Activated naive CD8-positive, alpha-beta T cell treated with anti-CD3 and anti-CD28 coated beads, Interleukin-2, amount 50 U/mL, for 24 hours (primary cell): ENCODE measurements around the gene ZNF592.
A peak's percentile ranks its signal among the peaks of the same experiment; 100 is the strongest.

Experiments
- ATAC-seq: fragments of 150-1000 bp; cut with Tn5 transposase; one replicate; pipeline ENCODE4 v1.10.0; 2021
- DNase-seq: peaks from one replicate; pipeline ENCODE4 v3.0.0; 2021
- H3K27ac Mint-ChIP-seq: one replicate; pipeline ENCODE4 v1.8.0; 2021; ENCODE audit warnings: mild to moderate bottlenecking, mixed read lengths
- H3K27me3 Mint-ChIP-seq: one replicate; pipeline ENCODE4 v1.8.0; 2021; ENCODE audit warnings: mixed read lengths
- H3K36me3 Mint-ChIP-seq: one replicate; pipeline ENCODE4 v1.8.0; 2021; ENCODE audit warnings: low read depth, mixed read lengths
- H3K4me1 Mint-ChIP-seq: one replicate; pipeline ENCODE4 v1.8.0; 2021; ENCODE audit warnings: mixed read lengths
- H3K4me3 Mint-ChIP-seq: one replicate; pipeline ENCODE4 v1.8.0; 2021; ENCODE audit warnings: mild to moderate bottlenecking, moderate library complexity, mixed read lengths
- H3K9me3 Mint-ChIP-seq: one replicate; pipeline ENCODE4 v1.8.0; 2021; ENCODE audit warnings: mixed read lengths

Gene ZNF592

GRCh38 chr15:84780492-84780891, 32.1 kb downstream of the ZNF592 start:
- Mint-ChIP-seq H3K36me3 (peaks cover 44% of the 10 kb centered on the region), H3K4me3 (no peak overlapping the region), H3K27ac (no peak overlapping the region), H3K4me1 (peaks cover 24% of the 10 kb centered on the region), H3K9me3 (no peaks in the 10 kb centered on the region), H3K27me3 (no peaks in the 10 kb centered on the region)
- ATAC-seq: no peak
- DNase-seq: no peak

- Mint-ChIP-seq H3K27me3 (no peaks in the 10 kb centered on the region), H3K27ac (no peak overlapping the region), H3K4me1 (peaks cover 31% of the 10 kb centered on the region), H3K4me3 (no peak overlapping the region), H3K9me3 (no peaks in the 10 kb centered on the region), H3K36me3 (peaks cover 50% of the 10 kb centered on the region)
- no peak for ATAC-seq
- no peak for DNase-seq
These were observed 33.1 kb downstream of the ZNF592 start for GRCh38 chr15:84781495-84781894.

- no peak for ATAC-seq
- peak overlapping the region; percentile 5 for H3K27ac Mint-ChIP-seq
- peaks cover 50% of the 10 kb centered on the region for H3K36me3 Mint-ChIP-seq
- no peaks in the 10 kb centered on the region for H3K27me3 Mint-ChIP-seq
- no peak overlapping the region for H3K4me3 Mint-ChIP-seq
- no peak for DNase-seq
- peaks cover 31% of the 10 kb centered on the region for H3K4me1 Mint-ChIP-seq
- no peaks in the 10 kb centered on the region for H3K9me3 Mint-ChIP-seq
These were observed 34.0 kb downstream of the ZNF592 start for GRCh38 chr15:84782346-84782745.

- no peak overlapping the region for H3K27ac Mint-ChIP-seq
- ATAC-seq (peak; percentile 27), DNase-seq (no peak)
- no peaks in the 10 kb centered on the region for H3K9me3 Mint-ChIP-seq
- H3K4me3 Mint-ChIP-seq: no peak overlapping the region
- peaks cover 54% of the 10 kb centered on the region for H3K36me3 Mint-ChIP-seq
- H3K27me3 Mint-ChIP-seq: no peaks in the 10 kb centered on the region
- H3K4me1 Mint-ChIP-seq: peaks cover 41% of the 10 kb centered on the region
These were observed 35.3 kb downstream of the ZNF592 start for GRCh38 chr15:84783493-84784251.

- no peak for DNase-seq
- Mint-ChIP-seq H3K36me3 (peaks cover 53% of the 10 kb centered on the region), H3K9me3 (no peaks in the 10 kb centered on the region), H3K27ac (no peak overlapping the region), H3K4me1 (peaks cover 41% of the 10 kb centered on the region), H3K4me3 (no peak overlapping the region), H3K27me3 (no peaks in the 10 kb centered on the region)
- ATAC-seq: no peak
These were observed 35.9 kb downstream of the ZNF592 start for GRCh38 chr15:84784262-84784661.

GRCh38 chr15:84785053-84785452, 36.7 kb downstream of the ZNF592 start:
- ATAC-seq: peak; percentile 69
- Mint-ChIP-seq H3K36me3 (peaks cover 50% of the 10 kb centered on the region), H3K9me3 (no peaks in the 10 kb centered on the region), H3K27me3 (no peaks in the 10 kb centered on the region), H3K4me1 (peaks cover 41% of the 10 kb centered on the region), H3K4me3 (no peak overlapping the region), H3K27ac (no peak overlapping the region)
- no peak for DNase-seq

GRCh38 chr15:84788500-84788899, 40.1 kb downstream of the ZNF592 start:
- DNase-seq: no peak
- Mint-ChIP-seq H3K27ac (no peak overlapping the region), H3K4me1 (peaks cover 31% of the 10 kb centered on the region), H3K27me3 (no peaks in the 10 kb centered on the region), H3K36me3 (peaks cover 47% of the 10 kb centered on the region), H3K9me3 (no peaks in the 10 kb centered on the region), H3K4me3 (no peak overlapping the region)
- ATAC-seq: no peak

GRCh38 chr15:84789762-84790161, 41.4 kb downstream of the ZNF592 start:
- DNase-seq (no peak), ATAC-seq (no peak)
- H3K27ac Mint-ChIP-seq: no peak overlapping the region
- peaks cover 22% of the 10 kb centered on the region for H3K4me1 Mint-ChIP-seq
- no peaks in the 10 kb centered on the region for H3K27me3 Mint-ChIP-seq
- H3K36me3 Mint-ChIP-seq: peaks cover 42% of the 10 kb centered on the region
- H3K4me3 Mint-ChIP-seq: no peak overlapping the region
- no peaks in the 10 kb centered on the region for H3K9me3 Mint-ChIP-seq

GRCh38 chr15:84790676-84791075, 42.3 kb downstream of the ZNF592 start:
- ATAC-seq: no peak
- Mint-ChIP-seq H3K9me3 (no peaks in the 10 kb centered on the region), H3K27me3 (no peaks in the 10 kb centered on the region), H3K36me3 (peaks cover 41% of the 10 kb centered on the region), H3K4me3 (no peak overlapping the region), H3K4me1 (peaks cover 15% of the 10 kb centered on the region), H3K27ac (no peak overlapping the region)
- no peak for DNase-seq

GRCh38 chr15:84791763-84792162, 43.4 kb downstream of the ZNF592 start:
- Mint-ChIP-seq H3K27me3 (no peaks in the 10 kb centered on the region), H3K4me1 (peaks cover 10% of the 10 kb centered on the region), H3K36me3 (peaks cover 39% of the 10 kb centered on the region), H3K4me3 (no peak overlapping the region), H3K9me3 (no peaks in the 10 kb centered on the region), H3K27ac (no peak overlapping the region)
- no peak for ATAC-seq
- DNase-seq: no peak

GRCh38 chr15:84793431-84794161, 45.2 kb downstream of the ZNF592 start:
- Mint-ChIP-seq H3K4me1 (no peaks in the 10 kb centered on the region), H3K4me3 (no peak overlapping the region), H3K36me3 (peaks cover 33% of the 10 kb centered on the region), H3K9me3 (no peaks in the 10 kb centered on the region), H3K27me3 (no peaks in the 10 kb centered on the region), H3K27ac (no peak overlapping the region)
- ATAC-seq: no peak
- no peak for DNase-seq

GRCh38 chr15:84794162-84794547, 45.8 kb downstream of the ZNF592 start:
- no peaks in the 10 kb centered on the region for H3K27me3 Mint-ChIP-seq
- H3K9me3 Mint-ChIP-seq: no peaks in the 10 kb centered on the region
- DNase-seq: no peak
- H3K36me3 Mint-ChIP-seq: peaks cover 35% of the 10 kb centered on the region
- no peak overlapping the region for H3K4me3 Mint-ChIP-seq
- H3K27ac Mint-ChIP-seq: no peak overlapping the region
- H3K4me1 Mint-ChIP-seq: no peaks in the 10 kb centered on the region
- ATAC-seq: no peak

GRCh38 chr15:84795186-84795585, 46.8 kb downstream of the ZNF592 start:
- peaks cover 37% of the 10 kb centered on the region for H3K36me3 Mint-ChIP-seq
- H3K4me3 Mint-ChIP-seq: no peak overlapping the region
- ATAC-seq (no peak), DNase-seq (no peak)
- no peaks in the 10 kb centered on the region for H3K27me3 Mint-ChIP-seq
- no peak overlapping the region for H3K27ac Mint-ChIP-seq
- no peaks in the 10 kb centered on the region for H3K9me3 Mint-ChIP-seq
- H3K4me1 Mint-ChIP-seq: no peaks in the 10 kb centered on the region

GRCh38 chr15:84797212-84797611, 48.8 kb downstream of the ZNF592 start:
- Mint-ChIP-seq H3K9me3 (no peaks in the 10 kb centered on the region), H3K36me3 (peaks cover 31% of the 10 kb centered on the region), H3K27me3 (no peaks in the 10 kb centered on the region), H3K4me3 (no peak overlapping the region), H3K27ac (no peak overlapping the region), H3K4me1 (no peaks in the 10 kb centered on the region)
- DNase-seq (no peak), ATAC-seq (no peak)

- H3K9me3 Mint-ChIP-seq: no peaks in the 10 kb centered on the region
- H3K27me3 Mint-ChIP-seq: no peaks in the 10 kb centered on the region
- peaks cover 33% of the 10 kb centered on the region for H3K36me3 Mint-ChIP-seq
- no peaks in the 10 kb centered on the region for H3K4me1 Mint-ChIP-seq
- no peak overlapping the region for H3K4me3 Mint-ChIP-seq
- no peak for ATAC-seq
- no peak for DNase-seq
- no peak overlapping the region for H3K27ac Mint-ChIP-seq
These were observed 49.4 kb downstream of the ZNF592 start for GRCh38 chr15:84797801-84798200.
